Inferior parietal cortex (tissue), 1 donor: ENCODE measurements around the gene TOP2B.
A peak's percentile ranks its signal among the peaks of the same experiment; 100 is the strongest.

Experiments
- DNase-seq: peaks from one replicate; pipeline ENCODE4 v3.0.0-alpha.2; 2016; ENCODE audit errors: extremely low spot score

TOP2B gene

DNA sequence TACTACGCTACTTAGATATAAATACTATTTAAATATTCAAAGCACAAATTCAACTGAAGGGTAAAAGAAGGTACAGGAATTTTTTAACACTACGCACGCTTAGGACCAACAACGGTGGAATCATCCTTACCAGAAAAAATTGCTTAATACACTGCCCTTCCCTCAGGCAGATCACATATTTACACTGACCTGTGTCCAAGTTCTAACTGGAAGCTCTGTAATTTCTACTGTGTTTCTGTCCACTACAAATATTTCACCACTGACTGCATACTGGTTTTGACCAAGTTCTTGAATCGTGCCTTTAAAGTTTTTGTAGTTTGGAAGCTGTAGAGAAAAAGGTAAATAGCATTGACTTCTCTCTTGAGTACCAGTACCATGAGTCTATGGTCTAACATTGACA is 44.2 kb downstream of the TOP2B start:
- no peak for DNase-seq

DNA sequence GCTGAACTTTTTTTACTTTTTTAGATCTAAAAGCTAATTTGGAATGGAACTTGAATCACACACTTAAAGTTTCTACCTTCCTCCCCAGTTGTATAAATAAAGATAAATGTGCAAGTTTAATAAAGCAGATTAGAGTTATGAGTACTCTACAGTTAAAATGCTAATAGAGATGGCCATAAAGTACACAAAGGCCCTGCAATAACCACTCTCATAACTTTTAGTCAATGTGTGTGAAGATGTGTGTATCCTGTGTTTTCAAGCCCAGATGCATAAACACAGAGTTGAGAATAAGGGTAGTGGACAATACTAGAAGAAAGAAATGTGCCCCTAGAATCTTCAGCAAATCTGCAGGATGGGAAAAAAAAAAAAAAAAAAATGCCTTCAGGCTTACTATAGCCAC is 45.3 kb downstream of the TOP2B start:
- DNase-seq = no peak

- DNase-seq = no peak
Measured at GRCh38 chr3:25618028-25618427, 46.7 kb downstream of the TOP2B start.

DNA sequence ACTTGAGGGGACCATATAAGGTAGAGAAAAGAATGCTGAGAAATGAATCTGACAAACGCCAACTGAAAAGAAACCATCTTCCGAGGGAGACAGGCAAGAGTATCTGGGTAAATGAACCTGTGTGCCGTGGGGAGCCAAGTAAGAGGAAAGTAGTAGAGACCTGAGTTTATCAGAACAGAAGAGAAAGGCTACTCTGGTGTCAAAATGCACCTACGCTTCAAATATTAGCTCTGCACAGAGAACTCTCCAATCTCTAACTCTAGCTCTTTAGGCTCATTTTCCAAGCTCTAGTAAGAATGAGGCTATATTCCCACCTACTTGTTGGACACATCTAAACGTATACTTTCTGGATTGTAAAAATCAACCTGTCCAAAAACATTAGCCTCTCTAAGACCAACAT is 53.5 kb downstream of the TOP2B start:
- no peak for DNase-seq

DNA sequence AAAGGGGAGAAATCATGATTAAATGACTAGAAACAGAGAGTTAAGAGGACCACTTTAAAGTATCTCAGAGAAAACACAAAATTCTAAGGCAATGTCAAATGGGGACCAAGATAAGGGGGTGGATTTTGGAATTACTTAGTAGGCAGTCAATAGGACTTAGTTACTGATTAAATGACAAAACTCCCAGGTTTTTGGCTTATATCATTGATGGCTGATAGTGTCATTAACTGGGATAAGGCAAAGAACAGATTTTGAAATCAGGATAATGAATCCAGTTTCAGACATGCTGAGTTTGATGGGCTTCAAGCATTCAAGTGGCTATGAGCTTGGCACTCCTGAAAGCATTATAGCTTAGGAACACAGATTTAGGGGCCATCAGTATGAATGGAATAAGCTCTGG is 53.9 kb downstream of the TOP2B start:
- DNase-seq = no peak

DNA sequence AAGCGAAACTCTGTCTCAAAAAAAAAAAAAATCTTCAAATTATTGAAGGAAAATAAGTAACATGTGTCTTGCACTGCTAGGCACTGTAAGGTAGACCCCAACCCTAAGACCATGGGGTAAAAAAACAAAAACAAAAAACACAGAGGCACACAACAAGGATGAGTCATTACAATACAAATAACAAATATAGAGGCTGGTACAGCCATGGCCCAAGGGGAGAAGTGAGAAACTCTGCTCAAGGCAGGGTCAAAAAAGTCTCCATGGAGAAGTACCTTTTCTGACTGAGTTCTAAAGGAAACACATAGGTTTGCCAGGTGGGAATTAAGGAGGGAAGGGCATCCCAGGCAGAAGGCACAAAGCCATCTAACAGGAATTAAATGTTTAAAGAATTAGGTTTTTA is 54.5 kb downstream of the TOP2B start:
- DNase-seq = no peak

GRCh38 chr3:25604107-25604805 is 60.5 kb downstream of the TOP2B start:
- DNase-seq = no peak

DNA sequence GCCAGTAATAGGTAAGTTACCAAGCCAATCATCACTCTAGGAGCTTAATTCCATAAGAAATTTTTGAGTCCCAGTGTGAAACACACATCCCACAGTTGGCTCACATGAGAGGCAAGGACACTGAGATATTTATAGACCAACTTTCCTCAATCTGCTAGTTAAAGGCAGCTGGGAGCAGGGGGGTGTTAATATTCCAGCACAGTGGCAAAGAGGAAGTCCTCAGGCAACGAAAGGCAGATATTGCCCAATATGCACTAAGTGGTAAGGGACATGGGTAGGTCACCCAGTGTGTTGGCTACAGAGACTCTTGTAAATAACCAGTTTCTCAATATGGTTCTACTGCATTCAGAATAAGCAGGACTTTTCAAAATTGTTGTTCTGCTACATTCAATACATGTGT is 61.0 kb downstream of the TOP2B start:
- DNase-seq = no peak

GRCh38 chr3:25597535-25598101 is 67.1 kb downstream of the TOP2B start:
- no peak for DNase-seq

- DNase-seq = peak; percentile 80
Measured at GRCh38 chr3:25594007-25594502, 70.7 kb downstream of the TOP2B start.

DNA sequence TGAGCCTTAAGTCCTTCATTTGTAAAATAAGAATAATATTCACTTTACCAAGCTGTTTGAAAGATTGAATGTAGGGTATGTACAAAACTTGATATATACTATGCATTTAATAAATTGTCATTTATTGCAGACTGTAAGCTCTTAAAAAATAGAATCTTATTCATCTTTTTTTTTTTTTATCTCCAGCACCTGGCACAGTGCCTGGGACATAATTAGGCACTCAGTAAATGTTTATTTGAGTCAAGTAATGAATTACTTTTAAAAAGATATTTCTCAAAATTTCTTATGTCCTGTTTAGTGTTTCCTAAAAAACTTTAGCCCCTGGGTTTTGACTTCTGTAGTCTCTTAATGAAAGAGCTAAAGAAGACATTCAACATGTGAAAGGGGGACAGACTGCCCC is 71.7 kb downstream of the TOP2B start:
- DNase-seq = no peak

GRCh38 chr3:25592510-25592968 is 72.2 kb downstream of the TOP2B start:
- DNase-seq = no peak

DNA sequence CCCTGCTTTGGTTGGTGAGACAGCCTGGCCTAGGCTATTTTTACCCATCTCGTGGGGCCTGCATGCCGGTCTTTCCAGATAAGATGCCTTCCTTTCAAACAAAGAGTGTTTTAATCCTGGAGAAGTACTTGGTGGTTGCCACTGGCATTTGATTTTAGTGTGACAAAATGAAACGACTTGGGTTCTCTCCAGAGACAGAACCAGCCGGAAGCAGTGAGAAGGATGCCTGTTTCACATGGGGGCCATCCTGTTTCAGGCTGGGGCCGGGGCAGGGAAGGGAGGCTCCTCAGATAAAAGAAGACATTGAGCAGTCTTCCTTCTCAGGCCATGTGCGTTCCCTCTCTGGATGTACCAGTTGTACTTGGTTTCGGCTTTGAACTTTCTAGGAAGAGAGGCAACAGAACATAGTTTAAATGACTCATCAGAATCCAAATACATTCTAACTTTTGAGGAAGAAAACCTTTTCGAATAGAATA is 74.9 kb downstream of the TOP2B start:
- no peak for DNase-seq

DNA sequence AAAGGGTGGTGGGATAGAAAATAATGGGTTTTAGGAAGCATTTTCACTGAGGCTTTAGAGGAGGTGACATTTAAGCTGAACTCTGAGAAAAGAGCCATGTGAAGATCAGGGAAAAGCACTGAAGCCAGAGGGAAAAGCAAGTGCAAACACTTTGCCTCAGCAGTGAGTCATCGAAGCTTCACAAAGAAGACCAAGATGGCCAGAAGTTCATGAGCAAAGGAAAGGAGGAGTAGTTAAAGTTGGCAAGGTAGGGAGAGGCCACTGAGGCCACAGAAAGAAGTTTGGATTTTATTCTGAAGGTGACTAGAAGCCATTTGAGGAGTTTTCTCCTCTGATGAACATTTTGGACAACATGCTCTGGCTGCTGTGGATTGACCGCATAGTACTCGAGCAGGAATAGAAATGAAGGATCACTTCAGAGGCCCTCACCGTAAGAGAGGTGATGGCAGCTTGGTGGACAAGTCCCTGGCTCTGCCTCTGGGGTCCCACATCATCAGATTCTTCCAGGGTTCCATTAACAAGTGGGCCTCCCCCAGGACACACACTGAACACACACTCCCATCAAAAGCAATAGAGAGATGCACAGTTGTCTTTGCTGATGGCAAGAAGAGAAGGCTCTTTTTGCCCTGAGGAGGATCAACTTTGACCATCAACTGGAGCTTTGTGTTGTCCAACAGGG is 75.5 kb downstream of the TOP2B start:
- no peak for DNase-seq

GRCh38 chr3:25588441-25589103 is 76.1 kb downstream of the TOP2B start:
- DNase-seq = no peak

DNA sequence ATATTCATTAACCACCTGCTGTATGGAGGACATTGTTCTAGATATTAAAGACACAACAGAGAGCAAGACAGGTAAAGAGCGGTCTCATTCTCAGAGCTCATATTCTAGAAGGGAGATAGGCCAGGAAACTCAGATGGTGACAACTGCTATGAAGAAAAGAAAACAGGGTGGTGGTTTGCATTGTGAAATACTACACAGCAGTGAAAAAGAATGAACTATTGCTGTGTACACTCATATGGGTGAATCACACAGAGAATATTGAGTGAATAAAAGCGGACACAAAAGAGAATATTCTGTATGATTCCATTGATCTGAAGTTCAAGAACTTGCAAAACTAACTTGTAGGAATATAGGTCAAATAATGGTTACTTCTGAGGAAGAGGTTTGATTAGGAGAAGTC is 76.7 kb downstream of the TOP2B start:
- DNase-seq = no peak

GRCh38 chr3:25587526-25587925 is 77.2 kb downstream of the TOP2B start:
- DNase-seq = no peak

- no peak for DNase-seq
Measured at GRCh38 chr3:25587094-25587493, 77.6 kb downstream of the TOP2B start.

DNA sequence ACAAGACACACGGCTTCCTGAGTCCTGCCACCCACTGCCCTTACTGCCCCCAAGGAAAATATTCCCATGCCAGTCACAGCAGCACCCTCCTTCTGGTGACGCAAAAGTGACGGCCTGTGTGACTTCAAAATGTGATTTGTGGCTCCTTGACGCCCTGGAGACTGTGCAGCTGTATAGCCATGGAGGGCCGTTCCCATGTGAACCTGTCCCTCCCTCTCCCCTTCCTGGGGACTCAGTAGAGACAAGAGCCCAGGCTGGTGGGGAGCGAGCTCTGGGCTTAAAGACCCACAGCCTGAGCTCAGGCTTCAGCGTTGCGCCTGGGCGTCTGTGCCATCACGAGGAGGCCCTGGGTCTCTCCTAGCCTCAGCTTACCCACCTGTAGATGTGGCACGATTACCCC is 78.2 kb downstream of the TOP2B start:
- DNase-seq = no peak

DNA sequence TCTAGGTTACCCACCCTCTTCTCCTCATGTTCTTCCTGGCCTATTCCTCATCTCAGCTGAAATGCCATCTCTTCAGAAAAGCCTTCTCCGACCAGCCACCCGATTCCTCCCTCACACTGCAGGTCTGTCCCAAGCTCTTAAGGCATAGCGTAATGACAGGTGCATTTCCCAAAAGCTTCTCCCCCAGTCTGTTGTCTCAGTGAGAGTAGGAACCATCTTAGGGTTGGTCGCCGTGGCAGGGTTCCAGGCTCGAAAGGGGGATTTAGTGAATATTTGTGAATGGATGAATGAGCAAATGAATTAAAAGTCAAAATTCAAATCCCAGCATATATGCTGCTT is 78.6 kb downstream of the TOP2B start:
- no peak for DNase-seq

GRCh38 chr3:25585361-25586166 is 79.1 kb downstream of the TOP2B start:
- DNase-seq = no peak
